GM12892 (cell line): ENCODE data around the gene TMEM247.

Experiments used
- POLR2A ChIP-seq: IDR thresholded peaks from 2 replicates; pipeline ENCODE4 v1.6.1; 2011; ENCODE audit warnings: low read depth, low read length, control low read depth
- POLR2AphosphoS5 ChIP-seq: IDR thresholded peaks from 2 replicates; pipeline ENCODE4 v1.6.1; 2011; ENCODE audit warnings: low read depth, low read length, control low read depth
- TAF1 ChIP-seq: IDR thresholded peaks from 2 replicates; pipeline ENCODE4 v1.6.1; 2011; ENCODE audit warnings: low read depth, mild to moderate bottlenecking, control low read depth, low read length, borderline replicate concordance

- TF ChIP-seq POLR2AphosphoS5 (no peak), POLR2A (no peak), TAF1 (no peak)
These were observed 16.1 kb downstream of the TMEM247 start for GRCh38 chr2:46495231-46496030.
